Measurements from ENCODE around the gene SPRED2.

- no peak for TF ChIP-seq RFX5 (IDR thresholded peaks at IDR 0.05; ENCODE audit: borderline replicate concordance, low read depth, low read length)
- no peak for TF ChIP-seq TEAD4 (IDR thresholded peaks at IDR 0.05; ENCODE audit: low read depth, low read length)
- TF ChIP-seq YY1 (IDR thresholded peaks at IDR 0.05; ENCODE audit: low read depth, low read length): no peak
- no peak for TF ChIP-seq TAF1 (IDR thresholded peaks at IDR 0.05; ENCODE audit: low read depth, low read length)
- no peak for TF ChIP-seq CTCF (IDR thresholded peaks at IDR 0.05; ENCODE audit: control extremely low read depth in 1 of 3, insufficient read depth in 1 of 3, low read depth in 1 of 3, low read length in 3 of 3)
- TF ChIP-seq MAX (IDR thresholded peaks at IDR 0.05): no peak
Measured at GRCh38 chr2:65416321-65416720, 16.1 kb downstream of the SPRED2 start.

Measured in H1 (cell line).